HepG2 (cell line): ENCODE results near the gene ABL2. TPM values are rescaled to one million over a fixed set of nuclear protein-coding genes. Genes with fewer than 3 reads are reported as not detected.

Experiments
- ATAC-seq: fragments of 200-7000 bp; cut with Tn5 transposase; 3 replicates; pipeline ENCODE4 v1.9.1; 2020; ENCODE audit warnings: mild to moderate bottlenecking, moderate library complexity
- BruUV-seq: library from RNA; stranded (reverse); fragments of 400-500 nt; replicated peaks from 2 replicates; lab custom pipeline; 2021; lab: Mats Ljungman, UMichigan
- CTCF ChIA-PET: fragments of 300-600 bp; formaldehyde crosslinking; extraction: SDS; loops from one replicate; lab custom pipeline; 2021; ENCODE audit warnings: low total read pairs, inconsistent platforms, low intra/inter-chr PET ratio; lab: Yijun Ruan, JAX
- POLR2A ChIA-PET: fragments of 350-600 bp; sonication (Branson Sonifier 250); formaldehyde crosslinking; loops from one replicate; lab custom pipeline; 2020; ENCODE audit warnings: antibody characterized with exemption, inconsistent platforms; lab: Yijun Ruan, JAX
- DNase-seq: peaks from one replicate; pipeline ENCODE4 v3.0.0-alpha.2; 2015; ENCODE audit warnings: low spot score
- FAIRE-seq: peaks from 3 replicates; lab custom pipeline; 2011; peaks lifted over from hg19 to GRCh38; lab: Jason Lieb, UNC
- H2AFZ ChIP-seq: one replicate; pipeline ENCODE4 v1.6.1; 2011; ENCODE audit warnings: low read length, inconsistent platforms
- H3K27ac ChIP-seq: fragments of 300-600 bp; 3 replicates; pipeline ENCODE4 v1.8.0; 2011; ENCODE audit warnings: mixed run types, mild to moderate bottlenecking, mixed read lengths, low read length, inconsistent platforms; ENCODE audit not compliant: insufficient read depth; ENCODE audit errors: extremely low read length
- H3K27me3 ChIP-seq, 2 experiments: fragments of 200-600 bp in 1 of 2; 2 replicates in 1 of 2; 3 replicates in 1 of 2; pipeline versions ENCODE4 v1.6.0 to v1.8.0; 2011; ENCODE audit warnings: low read length in 2 of 2, mild to moderate bottlenecking in 2 of 2, moderate library complexity in 2 of 2, inconsistent platforms in 1 of 2; ENCODE audit not compliant: insufficient read depth in 2 of 2, control insufficient read depth in 1 of 2
- H3K36me3 ChIP-seq, 2 experiments: fragments of 200-600 bp in 1 of 2; replicated peaks in 1 of 2; 2 replicates in 1 of 2; 3 replicates in 1 of 2; pipeline versions ENCODE4 v1.5.1 to v1.8.0; 2011; ENCODE audit warnings: low read length in 2 of 2, inconsistent platforms in 1 of 2; ENCODE audit not compliant: insufficient read depth in 2 of 2, control insufficient read depth in 1 of 2
- H3K4me1 ChIP-seq: 2 replicates; pipeline ENCODE4 v1.5.1; 2012; ENCODE audit warnings: low read length, inconsistent platforms; ENCODE audit not compliant: insufficient read depth
- H3K4me2 ChIP-seq: 2 replicates; pipeline ENCODE4 v1.6.0; 2011; ENCODE audit warnings: low read depth, low read length, inconsistent platforms
- H3K4me3 ChIP-seq, 3 experiments: fragments of 200-600 bp in 1 of 3; sonication (generic), shearing (Covaris generic) in 1 of 3; replicated peaks in 1 of 3; 2 replicates each; pipeline ENCODE4 v1.5.1; 2011 to 2016; ENCODE audit warnings: low read length in 3 of 3, inconsistent platforms in 2 of 3, low read depth in 2 of 3, mild to moderate bottlenecking in 2 of 3, control low read depth in 1 of 3, mixed read lengths in 1 of 3; ENCODE audit not compliant: insufficient read depth in 1 of 3
- H3K79me2 ChIP-seq: one replicate; pipeline ENCODE4 v1.6.1; 2011; ENCODE audit warnings: low read length, inconsistent platforms; ENCODE audit not compliant: insufficient read depth
- H3K9ac ChIP-seq: 2 replicates; pipeline ENCODE4 v1.6.0; 2011; ENCODE audit warnings: mild to moderate bottlenecking, low read depth, low read length, inconsistent platforms; ENCODE audit not compliant: insufficient read depth
- H3K9me3 ChIP-seq: 2 replicates; pipeline ENCODE4 v1.5.1; 2012; ENCODE audit warnings: mild to moderate bottlenecking, low read length
- H4K20me1 ChIP-seq: 2 replicates; pipeline ENCODE4 v1.6.0; 2011; ENCODE audit warnings: inconsistent platforms, mild to moderate bottlenecking, low read length, moderate library complexity; ENCODE audit not compliant: insufficient read depth
- ATM ChIP-seq: fragments of 450-650 bp; IDR thresholded peaks from 2 replicates; pipeline ENCODE4 v1.7.1; 2017; ENCODE audit warnings: mild to moderate bottlenecking, borderline replicate concordance
- CBFB ChIP-seq: sonication (generic); formaldehyde crosslinking; IDR thresholded peaks from 2 replicates; pipeline ENCODE4 v1.4.0; 2020; ENCODE audit warnings: missing genetic modification reagents
- CBX1 ChIP-seq: IDR thresholded peaks from one replicate; pipeline ENCODE4 v1.6.1; 2016; ENCODE audit warnings: antibody characterized with exemption, low read depth
- NFIB ChIP-seq: sonication (generic); formaldehyde crosslinking; IDR thresholded peaks from 2 replicates; pipeline ENCODE4 v1.9.0; 2021; ENCODE audit warnings: missing genetic modification reagents, mild to moderate bottlenecking, borderline replicate concordance
- NFYC ChIP-seq: IDR thresholded peaks from 2 replicates; pipeline ENCODE4 v1.6.1; 2016; ENCODE audit warnings: missing genetic modification reagents, missing compliant biosample characterization
- REPIN1 ChIP-seq: sonication (generic); formaldehyde crosslinking; IDR thresholded peaks from 2 replicates; pipeline ENCODE4 v1.8.0; 2022; ENCODE audit warnings: missing genetic modification reagents, low read depth, mild to moderate bottlenecking, borderline replicate concordance
- ZBTB25 ChIP-seq: IDR thresholded peaks from 2 replicates; pipeline ENCODE4 v1.6.1; 2018; ENCODE audit warnings: missing genetic modification reagents
- ZBTB4 ChIP-seq: sonication (generic); formaldehyde crosslinking; IDR thresholded peaks from 2 replicates; pipeline ENCODE4 v1.4.0; 2020; ENCODE audit warnings: missing genetic modification reagents, mild to moderate bottlenecking, borderline replicate concordance
- ZNF263 ChIP-seq: sonication (generic); formaldehyde crosslinking; IDR thresholded peaks from 2 replicates; pipeline ENCODE4 v1.4.0; 2020; ENCODE audit warnings: missing genetic modification reagents
- WGBS: methylation state at CpG from one replicate; pipeline ENCODE4 v1.1.6; 2017; ENCODE audit warnings: low lambda C conversion rate; 5-methylcytosine and 5-hydroxymethylcytosine counted together
- in situ Hi-C: cut with HindIII; loops from 2 replicates; pipeline ENCODE4 v1.10.0; 2017; ENCODE audit warnings: low pct_unique_long_range_greater_than_20kb; ENCODE audit not compliant: extremely low pct_ligation_motif_present
- intact Hi-C: fragments of 100-400 bp; cut with micrococcal nuclease; formaldehyde crosslinking; loops from one replicate; pipeline ENCODE4 v1.10.0; 2022; ENCODE audit not compliant: unreplicated experiment
- polyA plus RNA-seq, 8 experiments: library from polyadenylated mRNA; depleted of rRNA in 3 of 8; stranded (reverse) in 7 of 8; unstranded in 1 of 8; fragments of >200 nt; fragmentation: Illumina TruSeq in 4 of 8; extraction: Trizol in 4 of 8; gene quantifications; 2 replicates each; pipeline versions ENCODE4 v1.2.1 to v1.2.3, GENCODE V29; 2011 to 2016; ENCODE audit warnings: low read depth in 4 of 8, missing spikeins in 1 of 8, mixed read lengths in 1 of 8; ENCODE audit not compliant: insufficient read depth in 1 of 8
- total RNA-seq, 5 experiments: library from RNA; depleted of rRNA; stranded (reverse); fragments of >200 nt; fragmentation: Illumina TruSeq; extraction: Trizol; gene quantifications; 2 replicates each; pipeline ENCODE4 v1.2.3, GENCODE V29; 2016; ENCODE audit warnings: low read depth in 1 of 5
- TF ChIP-seq, protein P1 (sequence below): sonication (generic); formaldehyde crosslinking; IDR thresholded peaks from 2 replicates; pipeline ENCODE4 v1.8.0; 2022; ENCODE audit warnings: mild to moderate bottlenecking, missing genetic modification reagents, borderline replicate concordance
- TF ChIP-seq, protein P2 (sequence below): sonication (generic); formaldehyde crosslinking; IDR thresholded peaks from 2 replicates; pipeline ENCODE4 v1.4.0; 2020; ENCODE audit warnings: missing genetic modification reagents

The ABL2 gene
- total and polyA plus RNA-seq, 2 of the 13 experiments (the other 11 are each of a cell fraction or from before 2014, with no cell fraction given), result 5.8 to 6.0 TPM

- Histone ChIP-seq H2AFZ (no peak overlapping the region), H3K36me3 (0 out of 5 replicates have a peak, but pooled peaks cover 0 to 1% of the 10 kb centered on the region in 2 experiments), H3K9me3 (no peaks in the 10 kb centered on the region), H3K27me3 (no peaks in the 10 kb centered on the region), H3K4me2 (no peak overlapping the region), H3K4me3 (no peak overlapping the region), H3K27ac (no peak overlapping the region), H3K4me1 (peaks cover 79% of the 10 kb centered on the region), H4K20me1 (0 out of 2 replicates have a peak, but pooled peaks cover 4% of the 10 kb centered on the region), H3K9ac (no peak overlapping the region), H3K79me2 (peaks cover 48% of the 10 kb centered on the region)
- FAIRE-seq (no peak), ATAC-seq (no peak), DNase-seq (no peak)
- WGBS, result 98% methylated on average over 4 of the region's 4 CpGs
- CTCF ChIA-PET, result no interaction called here
- POLR2A ChIA-PET, result no interaction called here
- in situ Hi-C loops (no loop called here), intact Hi-C loops (no loop called here)
- no TSS peak for BruUV-seq
- TF ChIP-seq CBFB (CRISPR knock-in tag) (no peak), NFYC (CRISPR knock-in tag) (no peak), ZNF263 (CRISPR knock-in tag) (no peak)
- TF ChIP-seq, all 625 proteins: peak for 0
Observed at GRCh38 chr1:179154437-179154836, 75.0 kb downstream of the ABL2 start.

GRCh38 chr1:179153217-179153616, 76.3 kb downstream of the ABL2 start:
- DNase-seq (no peak), FAIRE-seq (no peak), ATAC-seq (no peak)
- H3K4me3 ChIP-seq, result no peak overlapping the region
- H3K36me3 ChIP-seq, result 0 out of 5 replicates have a peak, but pooled peaks cover 0 to 1% of the 10 kb centered on the region in 2 experiments
- H3K27ac ChIP-seq, result peak overlapping the region; percentile 71
- H4K20me1 ChIP-seq, result 0 out of 2 replicates have a peak, but pooled peaks cover 4% of the 10 kb centered on the region
- no TSS peak for BruUV-seq
- CTCF ChIA-PET, result no interaction called here
- POLR2A ChIA-PET, result no interaction called here
- H3K9ac ChIP-seq, result no peak overlapping the region
- H2AFZ ChIP-seq, result no peak overlapping the region
- H3K4me1 ChIP-seq, result peaks cover 75% of the 10 kb centered on the region
- in situ Hi-C loops (no loop called here), intact Hi-C loops (no loop called here)
- no peak overlapping the region for H3K4me2 ChIP-seq
- no peaks in the 10 kb centered on the region for H3K27me3 ChIP-seq
- 95% methylated on average over 6 of the region's 6 CpGs for WGBS
- no peaks in the 10 kb centered on the region for H3K9me3 ChIP-seq
- H3K79me2 ChIP-seq, result peaks cover 44% of the 10 kb centered on the region
- TF ChIP-seq, protein P1, sequence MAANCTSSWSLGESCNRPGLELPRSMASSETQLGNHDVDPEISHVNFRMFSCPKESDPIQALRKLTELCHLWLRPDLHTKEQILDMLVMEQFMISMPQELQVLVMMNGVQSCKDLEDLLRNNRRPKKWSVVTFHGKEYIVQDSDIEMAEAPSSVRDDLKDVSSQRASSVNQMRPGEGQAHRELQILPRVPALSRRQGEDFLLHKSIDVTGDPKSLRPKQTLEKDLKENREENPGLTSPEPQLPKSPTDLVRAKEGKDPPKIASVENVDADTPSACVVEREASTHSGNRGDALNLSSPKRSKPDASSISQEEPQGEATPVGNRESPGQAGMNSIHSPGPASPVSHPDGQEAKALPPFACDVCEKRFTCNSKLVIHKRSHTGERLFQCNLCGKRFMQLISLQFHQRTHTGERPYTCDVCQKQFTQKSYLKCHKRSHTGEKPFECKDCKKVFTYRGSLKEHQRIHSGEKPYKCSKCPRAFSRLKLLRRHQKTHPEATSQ (CRISPR knock-in tag), result no peak
- no peak for TF ChIP-seq ATM
- TF ChIP-seq, protein P2, sequence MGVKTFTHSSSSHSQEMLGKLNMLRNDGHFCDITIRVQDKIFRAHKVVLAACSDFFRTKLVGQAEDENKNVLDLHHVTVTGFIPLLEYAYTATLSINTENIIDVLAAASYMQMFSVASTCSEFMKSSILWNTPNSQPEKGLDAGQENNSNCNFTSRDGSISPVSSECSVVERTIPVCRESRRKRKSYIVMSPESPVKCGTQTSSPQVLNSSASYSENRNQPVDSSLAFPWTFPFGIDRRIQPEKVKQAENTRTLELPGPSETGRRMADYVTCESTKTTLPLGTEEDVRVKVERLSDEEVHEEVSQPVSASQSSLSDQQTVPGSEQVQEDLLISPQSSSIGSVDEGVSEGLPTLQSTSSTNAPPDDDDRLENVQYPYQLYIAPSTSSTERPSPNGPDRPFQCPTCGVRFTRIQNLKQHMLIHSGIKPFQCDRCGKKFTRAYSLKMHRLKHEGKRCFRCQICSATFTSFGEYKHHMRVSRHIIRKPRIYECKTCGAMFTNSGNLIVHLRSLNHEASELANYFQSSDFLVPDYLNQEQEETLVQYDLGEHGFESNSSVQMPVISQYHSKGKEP (CRISPR knock-in tag), result no peak
- TF ChIP-seq ZBTB25 (CRISPR knock-in tag), result no peak
- no peak for TF ChIP-seq NFIB
- no peak for TF ChIP-seq CBX1
- TF ChIP-seq REPIN1 (CRISPR knock-in tag), result no peak
- TF ChIP-seq ZBTB4 (CRISPR knock-in tag), result no peak
